ENCODE data around the gene NEK7.

The NEK7 gene

GRCh38 chr1:198255784-198256183 lies 99.0 kb downstream of the NEK7 start:
- no peak for DNase-seq

GRCh38 chr1:198258491-198258890 lies 101.7 kb downstream of the NEK7 start:
- ATAC-seq (peak; percentile 81), DNase-seq (no peak)

More at GRCh38 chr1:198255784-198256183, 99.0 kb downstream of the NEK7 start:
- no peak for ATAC-seq

GRCh38 chr1:198259333-198260074 lies 102.7 kb downstream of the NEK7 start:
- no peak for ATAC-seq
- DNase-seq = no peak

GRCh38 chr1:198261886-198262285 lies 105.1 kb downstream of the NEK7 start:
- DNase-seq (no peak), ATAC-seq (no peak)

GRCh38 chr1:198263186-198263585 lies 106.4 kb downstream of the NEK7 start:
- DNase-seq (no peak), ATAC-seq (no peak)

GRCh38 chr1:198264282-198264681 lies 107.5 kb downstream of the NEK7 start:
- ATAC-seq (no peak), DNase-seq (no peak)

- DNase-seq (no peak), ATAC-seq (no peak)
Observed at GRCh38 chr1:198265073-198265661, 108.4 kb downstream of the NEK7 start.

- no peak for ATAC-seq
Observed at GRCh38 chr1:198267056-198267455, 110.3 kb downstream of the NEK7 start.

GRCh38 chr1:198267921-198268320 lies 111.1 kb downstream of the NEK7 start:
- DNase-seq = no peak
- no peak for ATAC-seq

More at GRCh38 chr1:198267056-198267455, 110.3 kb downstream of the NEK7 start:
- no peak for DNase-seq

GRCh38 chr1:198268784-198269645 lies 112.2 kb downstream of the NEK7 start:
- DNase-seq (no peak), ATAC-seq (no peak)

GRCh38 chr1:198269646-198269940 lies 112.8 kb downstream of the NEK7 start:
- no peak for ATAC-seq
- DNase-seq = no peak

GRCh38 chr1:198270273-198270828 lies 113.6 kb downstream of the NEK7 start:
- ATAC-seq (no peak), DNase-seq (no peak)

- ATAC-seq (no peak), DNase-seq (no peak)
Observed at GRCh38 chr1:198271467-198271866, 114.7 kb downstream of the NEK7 start.

- DNase-seq (no peak), ATAC-seq (no peak)
Observed at GRCh38 chr1:198272492-198272891, 115.7 kb downstream of the NEK7 start.

GRCh38 chr1:198273748-198274295 lies 117.0 kb downstream of the NEK7 start:
- no peak for ATAC-seq
- no peak for DNase-seq

- no peak for ATAC-seq
- DNase-seq = no peak
Observed at GRCh38 chr1:198275597-198275996, 118.8 kb downstream of the NEK7 start.

GRCh38 chr1:198276241-198276640 lies 119.4 kb downstream of the NEK7 start:
- DNase-seq (no peak), ATAC-seq (no peak)

GRCh38 chr1:198278943-198279342 lies 122.1 kb downstream of the NEK7 start:
- no peak for ATAC-seq
- no peak for DNase-seq

GRCh38 chr1:198280080-198280479 lies 123.3 kb downstream of the NEK7 start:
- DNase-seq (no peak), ATAC-seq (no peak)

- no peak for DNase-seq
- ATAC-seq = no peak
Observed at GRCh38 chr1:198281911-198282310, 125.1 kb downstream of the NEK7 start.

GRCh38 chr1:198283222-198283621 lies 126.4 kb downstream of the NEK7 start:
- ATAC-seq (no peak), DNase-seq (no peak)

- DNase-seq = no peak
- no peak for ATAC-seq
Observed at GRCh38 chr1:198287916-198288315, 131.1 kb downstream of the NEK7 start.
